HG03280 (cell line): ENCODE results near the gene AP2B1.
"Not testable (repeated sequence)": the region's sequence is repeated elsewhere in the genome, so short reads cannot be mapped to it uniquely, and the experiment has no call there.

Experiments
- ATAC-seq: cut with Tn5 transposase; IDR thresholded peaks from one replicate; pipeline ENCODE4 v1.9.1; 2021; ENCODE audit warnings: mild to moderate bottlenecking, moderate library complexity; ENCODE audit not compliant: unreplicated experiment

AP2B1 gene

GRCh38 chr17:35569405-35569804, 17.7 kb upstream of the AP2B1 start:
- ATAC-seq, result no peak

DNA sequence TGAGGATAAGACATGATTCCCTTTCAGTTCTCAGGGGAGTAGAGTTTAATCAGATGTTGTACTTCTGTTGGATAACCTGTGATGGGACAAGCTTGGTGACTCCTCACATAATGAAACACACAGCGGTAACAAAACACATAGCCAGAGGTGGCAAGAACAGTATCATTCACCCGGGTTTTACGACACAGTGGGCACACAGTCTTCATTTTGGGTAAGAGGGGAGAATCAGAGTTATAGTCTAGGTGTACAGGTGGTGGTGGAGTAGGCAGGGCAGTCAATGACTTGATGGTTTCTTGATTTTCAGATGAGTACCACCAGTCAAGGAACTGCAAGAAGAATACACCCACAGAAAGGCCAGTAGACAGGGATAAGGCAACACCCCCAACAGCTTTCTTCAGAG, 11.4 kb upstream of the AP2B1 start:
- ATAC-seq, result no peak

- ATAC-seq, result no peak
Observed at GRCh38 chr17:35577830-35578196, 9.3 kb upstream of the AP2B1 start.

DNA sequence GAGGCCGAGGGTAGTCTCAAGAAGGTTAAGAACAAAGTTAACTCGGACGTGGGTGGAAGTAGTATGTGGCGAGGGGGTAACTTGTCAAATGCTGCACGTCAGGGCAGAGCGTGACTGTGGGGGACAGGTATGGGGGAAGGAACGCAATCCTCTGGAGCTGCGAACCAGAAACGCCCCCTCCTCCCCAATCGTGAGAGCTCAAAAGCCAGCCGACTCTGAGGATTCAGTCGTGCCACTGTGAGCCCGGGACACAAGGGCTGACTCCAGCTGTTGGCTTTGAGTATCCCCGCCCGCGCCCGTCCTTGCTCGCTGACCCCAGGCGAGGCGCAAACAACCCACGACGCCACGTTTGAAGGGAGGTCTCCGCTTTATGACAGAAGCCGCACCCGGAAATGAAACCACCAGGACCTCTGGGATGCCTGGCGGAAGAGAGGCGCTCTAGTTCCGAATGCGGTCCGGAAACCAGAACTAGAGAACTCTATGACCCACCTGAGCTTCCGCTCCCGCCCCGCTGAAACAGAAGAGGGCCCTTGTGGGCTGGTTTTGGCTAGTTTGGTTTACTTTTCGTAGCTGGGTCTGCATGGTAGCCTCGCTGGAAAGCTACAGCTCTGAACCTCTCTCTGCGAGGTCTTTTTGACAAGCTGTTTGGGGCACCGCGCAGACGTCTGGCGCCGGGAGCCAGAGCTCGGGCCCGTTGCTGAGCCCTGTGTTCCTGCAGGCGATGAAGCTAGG, 8.8 kb upstream of the AP2B1 start, which contains the start of gene PEX12:
TSS of gene PEX12 (minus strand) at position 375 of the 732 bp plus-strand sequence. CDS start 550 bp downstream, outside the sequence.
- peak; percentile 84 for ATAC-seq

DNA sequence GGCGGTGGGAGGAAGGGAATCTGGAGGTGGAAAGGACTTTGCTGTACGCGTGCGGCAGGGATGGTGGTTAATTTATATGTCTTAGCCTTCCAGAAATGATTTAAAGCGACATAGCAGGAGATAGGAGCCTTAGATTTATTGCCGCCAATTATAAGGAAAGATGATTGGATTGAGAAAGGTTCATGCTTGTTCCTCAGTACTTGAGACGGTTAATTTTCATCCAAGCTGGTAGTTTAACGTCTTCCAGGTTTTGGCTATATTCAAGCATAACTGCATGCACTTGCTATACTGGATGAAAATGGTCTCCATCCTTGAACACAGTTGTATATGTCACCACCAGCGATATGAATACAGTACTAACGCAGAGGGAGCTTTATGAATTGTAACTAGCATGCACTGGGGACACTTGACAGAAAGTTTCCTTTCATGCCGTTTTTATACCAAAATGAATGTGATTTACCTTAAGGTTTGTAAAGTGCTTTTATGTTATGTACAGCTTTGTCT, 8.1 kb upstream of the AP2B1 start:
- no peak for ATAC-seq

- no peak for ATAC-seq
Observed at GRCh38 chr17:35584061-35584460, 3.1 kb upstream of the AP2B1 start.

- ATAC-seq, result no peak
Observed at GRCh38 chr17:35586569-35587073, 501 bp upstream of the AP2B1 start.

- no peak for ATAC-seq
Observed at GRCh38 chr17:35588196-35588920, 1.2 kb downstream of the AP2B1 start.

DNA sequence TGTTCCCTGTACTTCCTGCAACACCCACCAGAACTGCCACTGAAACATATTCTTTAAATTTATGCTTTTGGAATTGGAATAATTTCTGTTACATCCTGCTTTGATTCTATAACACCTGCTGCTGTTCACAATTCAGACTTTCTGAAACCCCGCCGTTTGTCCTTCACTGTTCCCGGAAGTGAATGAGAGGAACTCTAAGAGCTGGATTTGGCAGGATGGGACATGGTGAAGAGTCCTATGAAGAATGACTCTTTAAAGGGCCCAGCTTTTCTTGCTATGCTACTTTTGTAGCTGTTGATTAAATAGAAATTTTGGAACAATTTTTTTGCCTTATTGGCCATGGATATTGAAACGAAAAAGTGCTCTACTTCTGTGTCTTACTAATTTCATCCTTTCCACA, 8.9 kb downstream of the AP2B1 start:
- no peak for ATAC-seq

GRCh38 chr17:35596530-35597233, 9.6 kb downstream of the AP2B1 start:
- ATAC-seq, result no peak

DNA sequence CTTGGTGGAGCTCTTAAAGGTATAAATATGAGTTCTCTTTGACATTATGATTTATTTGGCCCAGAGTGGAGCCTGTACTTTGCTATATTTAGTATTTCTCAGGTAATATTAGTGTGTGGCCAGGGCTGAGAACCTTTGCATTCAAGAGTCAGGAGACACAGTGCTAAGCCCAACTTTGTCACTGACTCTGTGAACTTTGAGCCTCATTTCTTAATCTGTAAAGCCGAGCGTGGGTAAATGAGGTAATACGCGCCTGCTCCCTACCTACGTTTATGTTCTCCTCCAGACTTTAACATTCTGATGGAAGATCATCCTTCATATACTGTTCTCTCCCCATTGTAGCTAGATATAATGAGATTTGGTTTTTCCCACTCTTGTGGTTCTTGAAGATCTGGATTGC, 10.5 kb downstream of the AP2B1 start:
- no peak for ATAC-seq

GRCh38 chr17:35603674-35604073, 16.6 kb downstream of the AP2B1 start:
- no peak for ATAC-seq

DNA sequence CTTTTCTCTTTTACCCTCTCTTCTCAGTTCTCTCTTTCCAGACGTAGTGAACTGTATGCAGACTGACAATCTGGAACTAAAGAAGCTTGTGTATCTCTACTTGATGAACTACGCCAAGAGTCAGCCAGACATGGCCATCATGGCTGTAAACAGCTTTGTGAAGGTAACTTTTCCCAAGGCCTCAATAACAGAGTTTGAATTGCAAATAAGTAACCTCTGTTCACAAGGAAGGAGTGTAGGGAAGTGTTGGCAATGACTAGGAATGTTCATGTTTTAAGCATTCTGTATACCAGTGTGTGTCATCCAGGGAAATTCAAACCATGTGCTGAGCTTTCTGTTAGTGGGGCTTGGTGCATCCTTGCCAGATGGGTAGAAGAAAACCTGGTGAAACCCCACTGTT, 18.6 kb downstream of the AP2B1 start:
- no peak for ATAC-seq

DNA sequence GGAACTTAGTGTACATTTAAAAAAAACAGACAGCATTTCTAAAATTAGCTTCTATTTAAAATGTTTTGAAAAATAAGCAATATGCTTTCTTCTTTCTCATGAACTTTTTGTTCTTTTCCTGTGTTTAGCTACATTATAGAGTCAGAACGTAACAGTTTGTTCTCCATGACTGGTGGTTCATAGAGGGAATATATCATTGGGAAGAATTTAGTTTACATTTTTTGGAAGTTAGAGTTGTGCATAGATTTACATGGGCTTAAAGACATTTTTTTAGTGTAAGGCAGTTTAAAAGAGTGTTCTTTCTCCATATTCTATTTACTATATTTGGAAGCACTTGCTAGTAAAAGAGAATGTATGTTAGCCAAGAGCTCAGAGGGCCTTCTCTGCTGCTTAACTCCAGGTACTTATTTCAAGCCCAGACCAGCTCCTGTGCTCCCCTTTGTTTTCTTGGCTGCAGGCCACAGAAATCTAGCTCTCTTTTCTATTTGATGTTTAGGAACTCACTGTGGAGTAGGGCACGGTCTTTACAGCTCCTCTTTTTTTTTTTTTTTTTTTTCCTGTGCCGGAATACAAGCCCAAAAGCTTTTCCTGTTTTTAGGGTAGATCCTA, 20.2 kb downstream of the AP2B1 start:
- ATAC-seq, result no peak

DNA sequence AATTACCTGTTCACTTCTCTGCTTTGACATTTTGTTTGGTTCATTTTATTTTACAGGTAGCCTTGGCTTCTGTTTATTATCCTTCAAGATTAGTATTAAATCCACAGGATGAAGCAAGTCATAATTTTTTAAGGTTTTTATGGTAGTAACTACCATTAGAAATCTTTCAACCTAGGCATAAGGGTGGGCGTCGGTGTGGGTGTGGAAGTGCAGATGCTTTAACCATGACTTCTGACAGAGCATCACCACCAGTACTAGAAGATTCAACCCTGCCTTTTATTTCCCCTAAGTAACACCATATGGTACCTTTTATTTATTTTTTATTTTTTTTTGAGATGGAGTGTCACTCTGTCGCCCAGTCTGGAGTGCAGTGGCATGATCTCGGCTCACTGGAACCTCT, 22.7 kb downstream of the AP2B1 start:
- ATAC-seq, result no peak

- not testable (repeated sequence) for ATAC-seq
Observed at GRCh38 chr17:35610746-35611145, 23.6 kb downstream of the AP2B1 start.

GRCh38 chr17:35612924-35613521, 25.9 kb downstream of the AP2B1 start:
- ATAC-seq, result no peak

- no peak for ATAC-seq
Observed at GRCh38 chr17:35614810-35615209, 27.7 kb downstream of the AP2B1 start.

GRCh38 chr17:35616536-35616935, 29.4 kb downstream of the AP2B1 start:
- ATAC-seq, result no peak

DNA sequence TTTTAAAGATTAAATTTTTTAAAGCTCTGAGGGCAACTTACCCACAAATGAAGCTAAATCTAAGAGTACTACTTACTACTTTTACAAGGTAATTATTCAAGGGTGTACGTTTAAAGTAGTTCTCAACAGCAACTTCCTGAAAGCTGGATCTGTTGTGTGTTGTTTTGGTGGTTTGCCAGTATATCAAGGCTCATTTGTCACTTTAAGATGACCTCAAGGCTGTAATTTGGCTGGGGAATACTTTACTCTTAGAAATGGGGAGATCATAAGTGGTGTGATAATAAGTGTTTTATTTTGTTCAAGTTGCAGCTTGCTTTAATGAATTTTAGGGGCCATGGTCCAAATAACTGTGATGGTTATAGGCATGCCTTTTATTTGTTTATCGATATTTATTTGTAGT, 30.4 kb downstream of the AP2B1 start:
- ATAC-seq, result no peak

DNA sequence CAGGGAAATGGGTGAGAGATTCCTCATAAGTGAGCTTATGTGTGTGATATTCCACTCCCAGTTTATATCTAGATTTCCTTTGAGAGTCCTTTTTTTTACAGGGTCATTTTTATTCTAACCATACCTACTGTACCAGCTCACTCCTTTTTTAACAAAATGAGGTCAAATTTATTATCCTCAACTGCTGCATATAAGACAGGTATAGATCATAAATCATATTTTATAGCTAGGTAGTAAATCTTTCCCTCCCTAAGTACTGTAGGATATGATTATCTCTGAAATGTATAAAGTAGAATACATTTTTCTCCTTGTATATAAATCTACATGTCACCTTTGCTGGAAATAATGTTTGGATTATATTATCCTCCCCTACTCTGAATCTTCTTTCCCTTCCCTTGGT, 31.5 kb downstream of the AP2B1 start:
- no peak for ATAC-seq
